ENCODE data around the gene ENTPD8. TPM values are rescaled to one million over a fixed set of nuclear protein-coding genes. Genes with fewer than 3 reads are reported as not detected.

Gene ENTPD8
- total and polyA plus RNA-seq, 2 of the 4 experiments (the other 2 are of a cell fraction) = 0.07 TPM; not detected in 1

GRCh38 chr9:137478962-137479861 lies 38.1 kb upstream of the ENTPD8 start (continued):
- TF ChIP-seq CTCF (conservative IDR thresholded peaks at IDR 0.05; ENCODE audit: low read depth, low read length) (no peak), SMC3 (IDR thresholded peaks at IDR 0.05; ENCODE audit: low read depth, low read length) (no peak), MAZ (IDR thresholded peaks at IDR 0.05; ENCODE audit: borderline replicate concordance, low read depth, low read length) (no peak), CEBPB (IDR thresholded peaks at IDR 0.05; ENCODE audit: low read depth, low read length) (no peak), RAD21 (IDR thresholded peaks at IDR 0.05; ENCODE audit: low read length) (no peak), BHLHE40 (IDR thresholded peaks at IDR 0.05; ENCODE audit: low read depth, low read length) (no peak), CHD1 (IDR thresholded peaks at IDR 0.05; ENCODE audit: low read depth, low read length) (no peak), MXI1 (IDR thresholded peaks at IDR 0.05; ENCODE audit: borderline replicate concordance, low read depth, low read length) (no peak)

Data from IMR-90 (cell line).